Left lung (tissue), 10 donors: ENCODE data around the gene ANGPTL7. TPM values are rescaled to one million over a fixed set of nuclear protein-coding genes. Genes with fewer than 3 reads are reported as not detected.

ENCODE experiments used
- ATAC-seq: fragments of 200-7000 bp; cut with Tn5 transposase; one replicate; pipeline ENCODE4 v1.9.1; 2020; ENCODE audit warnings: moderate library complexity
- DNase-seq, 4 donors: peaks; one replicate each; pipeline ENCODE4 v3.0.0-alpha.2; 2013 to 2020
- H3K27ac ChIP-seq, 2 donors: fragments of 200-600 bp; sonication (generic) in 1 of 2; one replicate each; pipeline versions ENCODE4 v1.5.0 to v1.8.0; 2020 to 2021
- H3K27me3 ChIP-seq, 2 donors: fragments of 200-600 bp; sonication (generic) in 1 of 2; one replicate each; pipeline versions ENCODE4 v1.5.0 to v1.8.0; 2020 to 2021
- H3K36me3 ChIP-seq, 2 donors: fragments of 200-600 bp; sonication (generic) in 1 of 2; one replicate each; pipeline versions ENCODE4 v1.5.0 to v1.8.0; 2020 to 2021
- H3K4me1 ChIP-seq, 2 donors: fragments of 200-600 bp; one replicate each; pipeline ENCODE4 v1.8.0; 2021
- H3K4me3 ChIP-seq, 2 donors: fragments of 200-600 bp; sonication (generic) in 1 of 2; one replicate each; pipeline versions ENCODE4 v1.5.0 to v1.8.0; 2020 to 2021; ENCODE audit warnings: mild to moderate bottlenecking in 1 of 2
- H3K9me3 ChIP-seq, 2 donors: fragments of 200-600 bp; sonication (generic) in 1 of 2; one replicate each; pipeline versions ENCODE4 v1.5.0 to v1.8.0; 2020 to 2021
- CTCF ChIP-seq, 2 donors: fragments of 200-600 bp; sonication (generic) in 1 of 2; IDR thresholded peaks; one replicate each; pipeline versions ENCODE4 v1.5.0 to v1.8.0; 2021; ENCODE audit warnings: antibody characterized with exemption in 2 of 2
- intact Hi-C, 2 donors: fragments of 100-400 bp; cut with DNase I; formaldehyde crosslinking; loops; one replicate each; pipeline versions ENCODE4 v1.11.2 to v1.14.2; 2022
- polyA plus RNA-seq, 6 donors: library from polyadenylated mRNA; unstranded; fragments of 120-200 nt; gene quantifications; one replicate each; pipeline ENCODE4 v1.2.1, GENCODE V29; 2013; ENCODE audit not compliant: insufficient read length in 6 of 6
- total RNA-seq, 2 donors: library from RNA; stranded (reverse); fragmentation: NEBNext Ultra II Directional; extraction: Animal tissue kit (Norgen Biotek cat#: 25700); gene quantifications; one replicate each; pipeline ENCODE4 v1.2.1, GENCODE V29; 2021
- donor health status: DM: no; HTN: yes; CAD: no.
- donor health status: DM: no; HTN: no; CAD: no.

The ANGPTL7 gene
- total and polyA plus RNA-seq, 8 donors = 0.07 to 1.6 (median 0.20) TPM

DNA sequence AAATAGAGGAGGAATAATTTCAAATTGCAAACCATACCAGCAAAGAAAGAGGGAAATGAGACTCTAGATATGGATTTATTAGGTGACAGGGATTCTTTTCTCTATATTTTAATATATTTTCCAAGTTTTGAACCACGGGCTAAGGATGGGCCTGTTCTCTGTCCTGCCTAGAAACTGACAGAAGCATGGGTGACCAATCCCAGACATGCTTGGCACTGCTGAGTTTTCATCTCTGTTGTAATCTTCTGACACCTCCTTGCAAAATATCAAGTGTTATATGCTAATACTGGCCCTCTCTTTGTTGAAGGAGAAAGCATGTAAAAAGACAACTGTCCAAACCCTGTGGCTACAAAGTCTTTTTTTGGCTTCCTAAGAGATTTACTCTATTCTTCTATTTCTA lies 774 bp upstream of the ANGPTL7 start:
- intact Hi-C loops = no loop called here
- Histone ChIP-seq H3K9me3 (no peaks in the 10 kb centered on the region), H3K36me3 (peaks cover 0 to 88% of the 10 kb centered on the region in 2 donors), H3K4me1 (peaks cover 0 to 4% of the 10 kb centered on the region in 2 donors), H3K4me3 (no peak overlapping the region), H3K27ac (no peak overlapping the region), H3K27me3 (no peaks in the 10 kb centered on the region)
- ATAC-seq (peak; percentile 42), DNase-seq (peak in 2 of 4 donors; percentile 3 to 43)
- TF ChIP-seq CTCF (IDR thresholded peaks at IDR 0.05) = no peak

DNA sequence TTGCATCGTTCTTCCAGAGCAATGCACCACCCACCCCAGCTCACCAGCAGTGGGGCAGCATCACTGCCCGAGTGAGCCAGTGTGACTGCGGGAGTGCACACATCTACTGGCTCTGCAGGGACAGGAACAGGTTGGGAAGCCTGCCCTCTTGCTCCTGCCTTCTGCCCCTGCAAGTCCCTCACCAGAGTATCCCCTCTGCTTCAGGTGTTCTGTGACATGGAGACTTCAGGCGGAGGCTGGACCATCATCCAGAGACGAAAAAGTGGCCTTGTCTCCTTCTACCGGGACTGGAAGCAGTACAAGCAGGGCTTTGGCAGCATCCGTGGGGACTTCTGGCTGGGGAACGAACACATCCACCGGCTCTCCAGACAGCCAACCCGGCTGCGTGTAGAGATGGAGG lies 4.2 kb downstream of the ANGPTL7 start:
- ATAC-seq (no peak), DNase-seq (no peak)
- intact Hi-C loops = no loop called here
- no peaks in the 10 kb centered on the region for H3K27me3 ChIP-seq
- peaks cover 0 to 4% of the 10 kb centered on the region in 2 donors for H3K4me1 ChIP-seq
- H3K36me3 ChIP-seq = peaks cover 0 to 98% of the 10 kb centered on the region in 2 donors
- H3K4me3 ChIP-seq = no peak overlapping the region
- H3K27ac ChIP-seq = no peak overlapping the region
- H3K9me3 ChIP-seq = no peaks in the 10 kb centered on the region
- no peak for TF ChIP-seq CTCF (IDR thresholded peaks at IDR 0.05)

- no peak overlapping the region for H3K4me3 ChIP-seq
- no peaks in the 10 kb centered on the region for H3K4me1 ChIP-seq
- TF ChIP-seq CTCF (IDR thresholded peaks at IDR 0.05) = no peak
- no peaks in the 10 kb centered on the region for H3K27me3 ChIP-seq
- H3K27ac ChIP-seq = no peak overlapping the region
- ATAC-seq (no peak), DNase-seq (no peak)
- peaks cover 0 to 100% of the 10 kb centered on the region in 2 donors for H3K36me3 ChIP-seq
- intact Hi-C loops = no loop called here
- no peaks in the 10 kb centered on the region for H3K9me3 ChIP-seq
These were observed 5.4 kb downstream of the ANGPTL7 start for GRCh38 chr1:11194407-11195176.

DNA sequence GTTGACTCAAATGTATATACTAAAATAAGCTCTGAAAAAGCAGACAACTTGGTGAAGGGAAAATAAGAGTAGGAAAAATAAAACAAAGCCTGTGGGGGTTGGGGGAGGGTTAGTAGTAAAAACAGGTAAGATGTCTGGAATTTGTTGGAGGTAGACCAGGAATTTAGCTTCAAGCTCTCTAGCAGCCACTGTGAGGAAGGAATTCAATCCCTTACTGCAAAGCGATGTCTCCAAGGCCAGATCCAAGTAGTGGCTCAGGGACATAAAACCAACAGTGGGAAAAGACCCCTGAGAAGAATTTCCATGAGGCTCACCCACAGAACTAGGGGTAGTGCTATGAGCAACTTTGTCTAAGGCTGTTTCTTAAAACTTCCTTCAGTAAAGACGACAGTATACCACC lies 7.8 kb downstream of the ANGPTL7 start:
- H3K36me3 ChIP-seq = peaks cover 0 to 100% of the 10 kb centered on the region in 2 donors
- DNase-seq = no peak
- H3K27ac ChIP-seq = no peak overlapping the region
- ATAC-seq = no peak
- no peaks in the 10 kb centered on the region for H3K27me3 ChIP-seq
- no peaks in the 10 kb centered on the region for H3K4me1 ChIP-seq
- H3K9me3 ChIP-seq = no peaks in the 10 kb centered on the region
- TF ChIP-seq CTCF (IDR thresholded peaks at IDR 0.05) = no peak
- H3K4me3 ChIP-seq = no peak overlapping the region
- intact Hi-C loops = no loop called here

DNA sequence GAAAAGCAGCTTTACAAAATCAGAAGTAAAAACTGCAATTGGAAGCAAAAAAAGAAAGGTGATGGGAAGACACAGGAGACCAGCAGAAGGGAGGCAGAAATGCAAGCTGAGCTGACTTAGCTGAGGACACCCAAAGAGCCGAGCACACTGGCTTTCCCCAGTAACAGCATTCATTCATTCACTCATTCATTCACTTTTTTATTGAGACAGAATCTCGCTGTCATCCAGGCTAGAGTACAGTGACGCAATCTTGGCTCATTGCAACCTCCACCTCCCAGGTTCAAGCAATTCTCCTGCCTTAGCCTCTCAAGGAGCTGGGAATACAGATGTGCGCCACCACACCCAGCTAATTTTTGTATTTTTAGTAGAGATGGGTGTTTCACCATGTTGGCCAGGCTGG lies 8.2 kb downstream of the ANGPTL7 start:
- Histone ChIP-seq H3K4me3 (no peak overlapping the region), H3K4me1 (no peaks in the 10 kb centered on the region), H3K36me3 (peaks cover 0 to 100% of the 10 kb centered on the region in 2 donors), H3K27me3 (no peaks in the 10 kb centered on the region), H3K9me3 (no peaks in the 10 kb centered on the region), H3K27ac (no peak overlapping the region)
- no peak for TF ChIP-seq CTCF (IDR thresholded peaks at IDR 0.05)
- ATAC-seq (no peak), DNase-seq (no peak)
- intact Hi-C loops = no loop called here
